HG02852 (cell line): ENCODE data around the gene FLNB.
"Not testable (repeated sequence)": the region's sequence is repeated elsewhere in the genome, so short reads cannot be mapped to it uniquely, and the experiment has no call there.

Experiments
- ATAC-seq: cut with Tn5 transposase; IDR thresholded peaks from one replicate; pipeline ENCODE4 v1.9.1; 2021; ENCODE audit warnings: mild to moderate bottlenecking, moderate library complexity; ENCODE audit not compliant: unreplicated experiment

Gene FLNB

DNA sequence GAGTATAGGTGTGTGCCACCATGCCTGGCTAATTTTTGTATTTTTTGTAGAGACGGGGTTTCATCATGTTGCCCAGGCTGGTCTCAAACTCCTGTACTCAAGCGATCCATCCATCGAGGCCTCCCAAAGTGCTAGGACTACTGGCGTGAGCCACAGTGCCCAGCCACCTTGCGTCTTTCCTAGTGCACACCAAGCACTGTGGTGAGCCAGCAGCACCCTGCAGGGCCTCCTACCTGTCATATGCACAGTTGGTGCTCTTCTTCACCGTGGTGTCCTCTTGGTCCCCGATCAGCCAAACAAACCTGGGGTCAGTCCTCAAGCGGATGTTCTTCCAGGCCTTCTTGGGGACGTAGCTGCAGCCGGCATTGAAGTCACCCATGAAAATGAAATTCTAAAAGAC lies 189.4 kb downstream of the FLNB start:
- ATAC-seq = no peak

DNA sequence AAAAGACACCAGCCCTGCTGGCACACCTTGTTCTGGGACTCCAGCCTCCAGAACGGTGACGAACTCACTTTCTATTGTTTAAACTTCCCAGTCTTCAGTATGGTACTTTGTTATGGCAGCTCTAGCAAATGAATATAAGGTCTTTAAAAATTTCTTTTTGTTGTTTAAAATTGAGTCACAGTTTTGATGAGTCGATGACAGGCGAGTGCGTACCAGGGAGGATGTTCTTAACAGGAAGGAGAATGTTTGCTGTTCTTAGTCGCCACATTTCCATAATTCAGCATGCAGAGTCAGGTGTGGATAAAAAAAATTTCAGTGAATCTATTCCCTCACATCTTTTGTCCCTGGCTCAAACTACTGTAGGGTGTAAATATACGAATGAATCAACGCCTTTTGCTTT lies 190.1 kb downstream of the FLNB start:
- ATAC-seq = no peak

DNA sequence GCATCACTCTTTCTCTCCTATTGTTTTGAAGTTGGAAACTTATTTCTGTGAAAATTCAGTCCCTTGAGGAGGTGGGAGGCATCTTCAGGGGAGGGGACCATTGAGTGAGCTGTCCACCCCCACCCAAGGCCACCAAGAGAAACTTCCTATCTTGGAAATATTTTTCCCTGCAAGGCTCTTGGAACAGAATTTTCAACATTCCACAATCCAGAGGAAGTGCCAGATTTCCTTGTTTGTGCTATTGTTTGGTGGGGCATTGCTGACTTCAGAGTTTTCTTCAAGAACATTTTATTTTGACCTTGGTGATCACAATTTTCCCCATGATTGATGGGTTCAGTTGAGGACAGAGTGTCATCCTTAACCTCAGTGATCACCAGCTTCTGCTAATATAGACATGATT lies 190.6 kb downstream of the FLNB start:
- ATAC-seq = no peak

DNA sequence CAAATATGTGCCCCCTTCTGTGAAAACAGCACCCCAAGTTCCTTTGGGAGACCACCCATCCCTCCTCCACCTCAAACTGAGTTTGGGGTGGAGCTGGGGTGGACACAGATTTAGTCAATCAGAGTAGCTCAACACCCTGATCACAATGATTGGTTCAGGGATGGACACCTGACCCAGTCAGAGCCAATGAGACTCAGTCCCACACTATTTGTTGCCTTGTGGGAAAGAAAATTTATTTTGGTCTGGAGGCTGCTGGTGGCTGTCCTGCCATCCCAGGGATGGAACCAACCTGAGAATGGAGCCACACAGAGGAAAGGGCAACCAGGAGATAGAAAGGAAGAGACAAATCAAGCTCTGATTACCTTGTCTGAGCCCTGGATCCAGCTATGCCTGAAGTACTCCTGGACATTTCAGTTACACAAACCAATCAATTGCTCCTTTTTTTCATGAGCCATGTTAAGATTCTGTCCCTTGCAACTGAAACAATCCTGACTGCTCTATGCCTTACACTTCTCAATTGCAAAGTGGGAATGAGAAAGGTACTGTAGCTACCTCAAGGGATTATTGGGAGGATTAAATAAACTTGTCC lies 192.0 kb downstream of the FLNB start:
- ATAC-seq = no peak

DNA sequence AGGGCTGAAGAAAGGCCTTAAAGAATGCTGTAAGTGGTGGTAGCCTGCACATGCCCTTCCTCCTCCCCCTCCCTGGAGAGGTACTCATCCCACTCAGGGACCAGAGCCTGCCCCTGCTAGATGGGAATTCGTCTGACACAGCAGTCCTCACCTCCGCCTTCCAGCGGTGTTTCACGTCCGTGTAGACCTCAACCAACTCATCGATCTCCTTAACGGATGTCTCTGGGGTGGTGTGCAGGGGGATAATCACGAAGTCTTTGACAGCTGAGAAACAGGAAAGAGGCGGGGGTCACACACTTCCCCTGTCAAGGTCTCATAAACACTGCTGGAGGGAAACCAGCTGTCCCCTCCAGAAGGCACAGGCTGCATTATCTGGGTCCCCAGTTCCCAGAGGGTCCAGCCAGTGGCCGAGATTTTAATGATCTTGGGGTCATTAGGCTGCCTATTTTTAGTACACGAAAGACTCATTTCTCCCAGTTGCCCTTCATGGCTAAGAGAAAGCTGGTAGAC lies 192.7 kb downstream of the FLNB start:
- no peak for ATAC-seq

DNA sequence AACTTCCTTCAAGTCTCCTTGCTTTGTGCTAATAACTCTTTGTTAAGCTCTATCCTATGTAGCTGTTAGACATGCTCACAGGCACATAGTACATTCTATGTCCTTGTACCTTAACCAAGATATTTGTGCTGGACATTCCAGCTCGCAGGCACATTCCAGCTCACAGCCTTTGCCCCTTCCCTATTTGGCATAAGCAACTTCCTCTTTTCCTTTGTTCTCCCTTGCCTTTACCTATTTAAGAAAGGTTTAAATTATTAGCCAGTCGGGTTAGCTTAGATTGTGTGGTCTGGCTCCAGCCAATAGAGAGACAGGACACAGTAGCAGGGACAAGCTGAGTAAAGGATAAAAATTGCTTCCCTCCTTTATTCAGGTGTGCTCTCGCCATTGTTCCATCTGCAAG lies 193.2 kb downstream of the FLNB start:
- not testable (repeated sequence) for ATAC-seq

DNA sequence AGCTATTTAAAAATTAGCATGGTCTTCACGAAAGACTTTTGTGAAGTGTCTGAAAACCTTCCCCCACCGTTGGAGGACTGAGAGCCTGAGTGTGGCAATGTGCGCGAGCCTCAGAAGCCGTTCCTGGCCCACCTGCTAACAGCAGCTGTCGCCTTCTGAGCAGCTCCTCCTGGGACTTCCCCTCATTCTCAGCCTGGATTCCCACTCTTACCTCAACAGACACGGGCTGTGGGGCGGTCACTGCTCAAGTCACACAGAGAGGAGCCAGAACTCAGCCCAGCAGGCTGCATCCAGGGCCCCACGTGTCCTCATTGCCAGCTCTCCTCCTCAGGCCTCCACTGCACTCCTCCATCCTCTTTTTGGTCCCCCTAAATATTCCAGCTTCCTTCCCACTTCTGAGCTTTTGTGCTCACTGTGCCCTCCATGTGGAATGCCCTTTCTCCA lies 194.7 kb downstream of the FLNB start:
- peak; percentile 84 for ATAC-seq

DNA sequence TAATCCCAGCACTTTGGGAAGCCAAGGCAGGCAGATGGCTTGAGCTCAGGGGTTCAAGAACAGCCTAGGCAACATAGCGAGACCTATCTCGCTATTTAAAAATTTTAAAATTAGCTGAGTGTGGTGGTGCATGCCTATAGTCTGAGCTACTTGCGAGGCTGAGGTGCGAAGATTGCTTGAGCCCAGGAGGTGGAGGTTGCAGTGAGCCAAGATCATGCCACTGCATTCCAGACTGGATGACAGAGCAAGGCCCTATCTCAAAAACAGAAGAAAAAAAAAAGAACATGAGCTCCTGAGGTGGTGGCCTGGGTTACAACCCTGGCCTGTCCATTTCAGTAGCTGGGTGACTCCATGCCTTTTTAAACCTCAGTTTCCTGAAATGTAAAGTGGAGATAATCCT lies 195.3 kb downstream of the FLNB start:
- ATAC-seq = no peak

DNA sequence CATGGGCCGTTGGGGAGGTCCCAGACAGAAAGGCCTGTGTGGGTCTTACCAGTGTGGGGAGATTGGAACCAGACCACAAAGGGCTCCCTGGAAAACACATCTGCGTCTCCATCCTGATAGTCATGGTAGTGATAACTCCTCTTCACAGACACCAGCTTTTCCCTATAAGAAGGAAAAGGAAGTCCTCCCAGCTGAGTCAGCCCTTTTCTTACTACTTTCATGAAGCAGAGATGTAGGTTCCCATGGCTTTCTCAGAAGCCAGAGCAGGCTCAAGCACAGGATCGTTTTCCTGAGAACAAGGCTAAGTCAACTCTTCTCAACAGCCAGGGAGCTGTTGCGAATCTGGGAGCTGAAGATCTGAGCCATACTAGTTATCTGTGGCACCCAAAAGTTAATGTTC lies 196.5 kb downstream of the FLNB start:
- no peak for ATAC-seq

DNA sequence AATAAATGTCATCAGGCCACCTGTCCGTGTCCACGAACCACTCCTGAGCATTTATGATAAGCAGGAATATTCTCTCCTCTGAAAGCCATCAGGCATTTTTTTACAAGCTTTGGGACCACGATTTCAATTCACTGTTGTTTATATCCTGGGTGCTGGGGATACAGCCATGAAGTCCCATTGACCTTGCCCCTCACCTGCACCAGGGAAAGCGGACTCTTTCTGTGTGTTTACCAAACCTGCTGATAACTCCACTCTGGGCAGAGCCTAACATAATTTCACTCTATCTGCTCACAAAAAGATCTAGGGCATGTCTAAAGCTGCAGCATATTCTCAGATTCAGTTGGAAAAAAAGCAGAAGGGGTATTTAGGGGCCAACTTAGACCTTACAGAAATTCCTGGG lies 197.8 kb downstream of the FLNB start:
- no peak for ATAC-seq

DNA sequence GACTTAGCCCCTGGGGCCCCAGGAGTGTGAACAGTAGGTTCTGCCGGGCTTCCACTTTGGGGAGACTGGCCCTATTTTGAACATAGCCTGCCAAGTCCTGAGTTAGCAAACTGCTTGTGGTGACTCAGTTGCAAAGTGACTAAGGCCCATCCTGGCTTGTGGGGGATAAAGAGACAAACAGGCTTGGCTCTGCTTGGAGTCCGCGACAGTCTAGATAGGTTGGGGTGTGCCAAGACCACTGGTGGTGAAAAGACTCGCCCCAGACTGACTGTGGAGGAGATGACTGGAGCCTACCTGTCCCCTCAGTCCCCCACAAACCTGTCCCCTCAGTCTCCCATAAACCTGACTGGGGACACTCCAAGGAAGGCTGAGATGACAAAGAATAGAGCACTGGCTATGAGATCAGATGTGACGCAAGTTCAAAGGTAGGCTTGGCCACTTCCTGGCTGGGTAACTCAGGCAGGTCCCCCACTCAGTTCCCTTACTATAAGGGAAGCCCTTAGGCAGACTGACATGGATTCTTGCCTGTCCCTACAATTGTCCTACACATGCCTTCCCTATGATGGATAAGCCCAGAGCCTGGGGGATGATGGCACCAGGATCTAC lies 198.3 kb downstream of the FLNB start:
- no peak for ATAC-seq

DNA sequence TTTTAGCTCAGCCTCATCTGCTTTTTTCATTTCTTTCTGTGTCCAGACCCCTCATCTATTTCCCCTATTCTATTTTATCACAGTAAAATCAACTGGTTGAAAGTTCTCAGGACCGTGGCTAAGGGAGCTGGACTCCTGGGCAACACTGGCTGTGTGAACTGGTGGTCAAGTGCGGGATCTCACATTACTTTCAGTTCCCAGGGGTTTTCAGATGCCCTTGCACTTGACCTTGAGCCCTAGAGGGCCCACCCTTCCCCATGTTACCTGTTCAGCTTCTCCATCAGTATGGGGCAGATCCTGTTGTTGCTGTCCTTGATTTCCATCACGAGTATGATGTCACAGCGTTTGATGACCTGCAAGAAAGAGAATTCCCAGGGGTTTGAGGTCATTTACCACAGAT lies 199.7 kb downstream of the FLNB start:
- no peak for ATAC-seq

DNA sequence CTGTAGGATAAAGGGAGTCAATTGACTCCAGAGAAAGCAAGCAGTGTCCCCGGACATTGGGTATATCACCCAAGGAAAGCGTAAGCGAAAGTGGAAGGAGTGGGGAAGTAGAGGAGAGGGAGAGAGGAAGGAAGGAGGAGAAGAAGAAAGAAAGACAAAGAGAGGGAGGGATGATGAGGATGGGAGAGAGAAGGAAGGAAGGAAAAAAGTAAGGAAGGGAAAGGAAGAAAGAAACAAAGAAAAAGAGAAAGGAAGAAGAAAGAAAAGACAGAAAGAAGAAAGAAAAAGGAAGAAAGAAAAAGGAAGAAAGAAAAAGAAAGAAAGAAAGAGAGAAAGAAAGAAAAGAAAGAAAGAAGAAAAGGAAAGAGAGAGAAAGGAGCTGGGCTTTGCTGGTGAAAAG lies 201.7 kb downstream of the FLNB start:
- ATAC-seq = no peak

DNA sequence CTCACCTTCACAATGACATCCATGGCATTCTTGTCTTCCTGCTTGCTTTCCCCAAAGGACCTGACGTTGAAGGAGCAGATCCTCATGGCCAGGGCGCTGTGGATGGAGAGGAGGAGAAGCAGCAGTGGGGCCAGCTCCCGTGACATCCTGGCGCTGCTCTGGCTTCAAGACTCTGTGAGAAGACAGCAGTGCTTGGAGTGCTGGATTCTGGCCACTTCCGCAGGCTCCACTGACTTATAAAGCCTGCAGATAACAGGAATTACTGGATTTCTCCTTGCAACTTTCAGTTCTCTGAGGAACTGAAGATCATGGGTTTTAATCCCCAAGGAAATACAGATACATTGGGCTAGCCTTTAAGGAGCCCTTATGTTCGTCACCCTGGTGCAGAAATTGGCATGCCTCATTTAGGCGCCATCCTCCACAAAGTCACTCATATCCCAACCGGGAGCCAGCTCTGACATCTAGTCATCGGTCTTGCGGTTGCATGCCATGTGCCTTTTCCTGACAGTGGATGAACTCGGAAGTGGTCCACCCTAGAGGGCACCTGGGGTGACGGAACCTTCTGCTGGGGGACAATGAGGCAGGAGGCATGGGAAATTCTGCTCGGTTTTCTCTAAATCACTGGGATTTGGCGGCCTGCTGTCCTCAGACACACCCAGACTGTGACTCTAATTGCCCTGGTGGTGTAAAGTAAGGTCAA lies 202.7 kb downstream of the FLNB start, which contains the start of gene DNASE1L3:
Gene DNASE1L3, minus strand, starts transcription at position 212 of the 700 bp plus-strand sequence. Its CDS starts 66 bp downstream, at position 146.
- ATAC-seq = no peak

DNA sequence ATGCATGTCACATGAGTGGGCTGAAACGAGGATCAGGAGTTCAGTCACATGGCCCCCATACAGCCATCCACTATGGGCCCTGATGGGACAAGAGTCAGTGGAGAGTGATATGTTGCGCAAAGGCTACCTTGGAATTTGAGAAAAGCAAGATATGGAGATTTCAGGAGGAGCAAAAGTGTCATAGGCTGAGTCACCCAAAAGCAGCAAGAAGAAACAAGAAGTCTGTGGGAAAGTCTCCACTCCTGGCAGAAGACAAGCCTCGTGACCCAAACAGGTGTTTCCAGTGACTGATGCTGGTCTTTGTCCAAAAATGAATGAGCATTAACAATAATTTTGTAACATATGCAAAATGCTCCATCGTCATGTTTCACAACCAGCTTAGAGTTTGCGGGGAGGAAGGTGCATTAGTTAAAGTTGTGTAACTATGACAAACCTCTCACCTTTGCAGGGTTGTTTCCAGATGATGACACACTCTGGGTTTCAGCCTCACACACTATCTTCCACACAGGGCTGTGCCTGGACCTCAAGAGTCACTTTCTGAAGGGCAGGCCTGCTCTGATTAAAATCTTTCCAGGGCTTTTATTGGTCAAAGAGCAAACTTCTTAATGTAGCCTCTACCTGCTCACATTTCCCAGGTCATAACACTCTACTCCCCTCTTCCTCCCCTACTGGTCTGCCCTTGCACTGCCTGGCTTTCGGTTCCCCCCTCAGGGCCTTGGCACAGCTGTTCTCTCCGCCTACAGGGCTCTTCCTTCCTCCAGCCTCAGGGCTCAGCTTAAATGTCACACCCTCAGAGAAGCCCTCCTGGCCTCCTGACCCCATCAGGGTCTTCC lies 206.5 kb downstream of the FLNB start:
- peak; percentile 75 for ATAC-seq

DNA sequence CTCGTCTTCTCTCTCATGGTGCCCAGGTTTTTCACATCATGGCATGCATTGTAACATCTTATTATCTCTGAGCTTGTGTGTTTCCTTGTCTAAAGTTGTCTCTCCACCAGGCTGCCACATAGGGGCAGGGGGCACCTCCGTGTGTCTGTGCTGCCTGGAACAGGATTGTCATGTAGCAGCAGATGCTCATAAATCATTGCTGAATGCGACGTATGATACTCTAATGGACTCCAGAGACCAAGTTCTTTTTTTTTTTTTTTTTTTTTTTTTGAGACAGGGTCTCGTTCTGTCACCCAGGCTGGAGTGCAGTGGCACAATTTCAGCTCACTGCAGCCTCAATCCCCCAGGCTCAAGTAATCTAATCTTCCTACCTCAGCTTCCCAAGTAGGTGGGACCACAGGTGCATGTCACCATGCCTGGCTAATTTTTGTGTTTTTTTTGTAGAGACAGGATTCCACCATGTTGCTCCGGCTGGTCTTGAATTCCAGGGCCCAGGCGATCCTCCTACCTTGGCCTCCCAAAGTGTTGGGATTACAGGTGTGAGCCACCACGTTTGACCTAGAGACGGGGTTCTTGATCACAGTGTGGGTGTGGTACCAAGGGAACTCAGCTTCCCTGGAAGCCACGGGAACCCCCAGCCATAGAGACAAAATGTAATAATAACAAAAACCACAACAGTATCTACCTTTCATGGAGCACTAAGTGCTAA lies 207.2 kb downstream of the FLNB start:
- ATAC-seq = no peak

DNA sequence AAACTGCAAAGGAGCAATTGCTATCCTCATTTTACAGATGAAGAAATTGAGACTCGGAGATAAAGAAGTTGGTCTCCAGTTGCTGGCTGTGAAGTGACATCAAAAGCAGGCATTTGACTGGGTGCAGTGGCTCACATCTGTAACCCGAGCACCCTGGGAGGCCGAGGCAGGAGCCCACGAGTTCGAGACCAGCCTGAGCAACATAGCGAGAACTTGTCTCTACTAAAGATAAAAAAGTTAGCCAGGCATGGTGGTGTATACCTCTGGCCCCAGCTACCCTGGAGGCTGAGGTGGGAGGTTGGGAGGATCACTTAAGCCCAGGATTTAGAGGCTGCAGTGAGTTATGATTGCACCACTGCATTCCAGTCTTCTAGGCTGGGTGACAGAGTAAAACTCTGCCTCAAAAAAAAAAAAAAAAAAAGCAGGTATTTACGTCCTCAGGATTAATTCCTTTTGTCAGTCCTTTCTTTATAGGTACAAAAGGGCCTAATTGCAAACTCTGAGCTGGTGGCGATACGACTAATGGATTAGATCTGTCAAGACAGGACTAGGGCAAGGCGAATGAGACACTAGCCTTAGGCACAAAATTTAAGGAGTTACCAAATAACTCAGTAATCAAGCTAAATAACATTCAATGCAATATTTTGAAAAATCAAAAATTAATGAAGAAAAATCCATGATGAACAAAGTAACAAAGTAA lies 208.4 kb downstream of the FLNB start:
- ATAC-seq = no peak

DNA sequence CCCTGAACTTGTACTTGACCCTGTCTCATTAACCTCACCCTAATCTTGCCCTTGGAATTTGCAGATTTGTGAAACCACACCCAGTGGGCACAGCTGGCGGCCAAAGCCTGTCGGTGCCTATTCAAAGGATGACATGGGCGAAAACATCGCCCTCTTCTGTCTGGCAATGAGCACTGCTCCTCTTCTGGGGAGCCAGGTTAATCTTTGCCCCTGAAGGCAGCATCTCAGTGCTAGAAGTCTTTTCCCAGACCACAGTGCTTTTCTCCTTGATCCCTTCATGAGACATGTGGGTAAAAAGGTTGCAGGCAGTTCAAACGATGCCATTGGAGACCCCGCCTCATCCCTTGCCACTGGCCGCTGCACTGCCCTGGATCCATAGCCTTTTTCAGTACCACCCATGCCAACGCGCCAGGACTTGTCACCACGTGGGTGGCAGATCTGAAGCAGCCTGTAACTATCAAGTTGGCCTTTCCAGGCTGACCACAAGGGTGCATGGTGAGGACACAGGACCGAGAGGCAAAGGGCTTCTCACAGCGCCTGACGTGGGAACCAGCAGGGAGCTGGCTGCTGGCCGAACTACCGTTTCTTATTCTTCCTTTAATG lies 209.1 kb downstream of the FLNB start:
- peak; percentile 34 for ATAC-seq

DNA sequence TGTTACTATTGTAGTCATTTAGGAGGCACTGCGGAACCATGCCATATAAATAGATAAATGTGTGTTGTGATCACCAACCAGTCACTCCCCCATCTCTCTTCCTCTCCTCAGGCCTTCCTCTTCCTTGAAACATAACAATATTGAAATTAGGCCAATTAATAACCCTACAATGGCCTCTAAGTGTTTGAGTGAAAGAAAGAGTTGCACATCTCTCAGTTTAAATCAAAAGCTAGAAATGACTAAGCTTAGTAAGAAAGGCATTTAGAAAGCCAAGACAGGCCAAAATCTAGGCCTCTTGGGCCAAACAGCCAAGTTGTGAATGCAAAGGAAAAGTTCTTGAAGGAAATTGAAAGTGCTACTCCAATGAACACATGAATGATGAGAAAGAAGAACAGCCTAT lies 210.7 kb downstream of the FLNB start:
- ATAC-seq = no peak
